GM12874 (cell line): ENCODE results near the gene COL25A1.

Source experiments
- CTCF ChIP-seq: IDR thresholded peaks from 2 replicates; pipeline ENCODE4 v1.5.1; 2011; ENCODE audit warnings: low read depth, mild to moderate bottlenecking, control low read depth, low read length, moderate library complexity; ENCODE audit not compliant: insufficient read depth

The COL25A1 gene

GRCh38 chr4:109215506-109215905, 87.0 kb downstream of the COL25A1 start:
- no peak for TF ChIP-seq CTCF

- TF ChIP-seq CTCF = no peak
Measured at GRCh38 chr4:109214622-109215301, 87.7 kb downstream of the COL25A1 start.

- no peak for TF ChIP-seq CTCF
Measured at GRCh38 chr4:109213056-109213455, 89.4 kb downstream of the COL25A1 start.

GRCh38 chr4:109211671-109212070, 90.8 kb downstream of the COL25A1 start:
- TF ChIP-seq CTCF = no peak

GRCh38 chr4:109209647-109210046, 92.8 kb downstream of the COL25A1 start:
- TF ChIP-seq CTCF = no peak

GRCh38 chr4:109207898-109208297, 94.6 kb downstream of the COL25A1 start:
- TF ChIP-seq CTCF = no peak

GRCh38 chr4:109207061-109207460, 95.4 kb downstream of the COL25A1 start:
- TF ChIP-seq CTCF = no peak
